HEK293 (cell line): ENCODE measurements around the gene PDE9A.

Experiments
- CTCF ChIA-PET: fragments of 350-600 bp; formaldehyde crosslinking; extraction: SDS; loops from one replicate; lab custom pipeline; 2021; ENCODE audit warnings: antibody characterized with exemption; lab: Yijun Ruan, JAX
- POLR2A ChIA-PET: fragments of 300-600 bp; formaldehyde crosslinking; extraction: SDS; loops from one replicate; lab custom pipeline; 2020; ENCODE audit warnings: antibody characterized with exemption, inconsistent platforms; lab: Yijun Ruan, JAX
- H3K27ac ChIP-seq: fragments of 200-500 bp; sonication (Bioruptor generic); 2 replicates; pipeline ENCODE4 v1.5.1; 2014; ENCODE audit warnings: low read depth, low read length, control low read depth, inconsistent platforms; ENCODE audit errors: extremely low read depth
- H3K36me3 ChIP-seq, 2 experiments: fragments of 200-500 bp in 1 of 2; sonication (Bioruptor generic) in 1 of 2; 1 replicate in 1 of 2; 2 replicates in 1 of 2; pipeline ENCODE4 v1.5.1; 2014 to 2017; ENCODE audit warnings: inconsistent platforms in 2 of 2, low read length in 2 of 2; ENCODE audit not compliant: control insufficient read depth in 2 of 2, insufficient read depth in 1 of 2
- H3K4me1 ChIP-seq: fragments of 200-500 bp; sonication (Bioruptor generic); 2 replicates; pipeline ENCODE4 v1.5.1; 2014; ENCODE audit warnings: mild to moderate bottlenecking, low read length, inconsistent platforms; ENCODE audit not compliant: control insufficient read depth, insufficient read depth
- H3K4me3 ChIP-seq: 2 replicates; pipeline ENCODE4 v1.5.1; 2011; ENCODE audit warnings: low read depth, mild to moderate bottlenecking, control low read depth, low read length, moderate library complexity
- H3K9me3 ChIP-seq: fragments of 200-500 bp; sonication (Bioruptor generic); 2 replicates; pipeline ENCODE4 v1.5.1; 2014; ENCODE audit warnings: low read depth, low read length, inconsistent platforms; ENCODE audit not compliant: control insufficient read depth, insufficient read depth
- CTCF ChIP-seq: fragments of 450-650 bp; formaldehyde crosslinking; IDR thresholded peaks from 2 replicates; pipeline ENCODE4 v1.5.1; 2016; ENCODE audit warnings: missing biosample characterization, missing genetic modification characterization
- KLF10 ChIP-seq: fragments of 450-650 bp; IDR thresholded peaks from 2 replicates; pipeline ENCODE4 v1.5.1; 2018; ENCODE audit warnings: missing biosample characterization, mild to moderate bottlenecking, missing genetic modification characterization
- SP3 ChIP-seq: fragments of 450-650 bp; formaldehyde crosslinking; IDR thresholded peaks from 2 replicates; pipeline ENCODE4 v1.5.1; 2016; ENCODE audit warnings: missing biosample characterization, missing genetic modification characterization
- ZBTB44 ChIP-seq: fragments of 450-650 bp; IDR thresholded peaks from 2 replicates; pipeline ENCODE4 v1.5.1; 2018; ENCODE audit warnings: missing biosample characterization, mild to moderate bottlenecking, missing genetic modification characterization
- ZBTB6 ChIP-seq: fragments of 450-650 bp; formaldehyde crosslinking; IDR thresholded peaks from 2 replicates; pipeline ENCODE4 v1.5.1; 2017; ENCODE audit warnings: missing biosample characterization, missing genetic modification characterization
- ZFP3 ChIP-seq: fragments of 450-650 bp; formaldehyde crosslinking; IDR thresholded peaks from 2 replicates; pipeline ENCODE4 v1.5.1; 2016; ENCODE audit warnings: low read depth, missing biosample characterization, missing genetic modification characterization
- ZNF138 ChIP-seq: fragments of 450-650 bp; formaldehyde crosslinking; IDR thresholded peaks from 2 replicates; pipeline ENCODE4 v1.5.1; 2016; ENCODE audit warnings: missing biosample characterization, missing genetic modification characterization, borderline replicate concordance
- ZNF146 ChIP-seq: fragments of 450-650 bp; formaldehyde crosslinking; IDR thresholded peaks from 2 replicates; pipeline ENCODE4 v1.5.1; 2016; ENCODE audit warnings: missing biosample characterization, missing genetic modification characterization
- ZNF16 ChIP-seq: fragments of 450-650 bp; formaldehyde crosslinking; IDR thresholded peaks from 2 replicates; pipeline ENCODE4 v1.5.1; 2016; ENCODE audit warnings: low read depth, missing biosample characterization, missing genetic modification characterization
- ZNF169 ChIP-seq: fragments of 450-650 bp; formaldehyde crosslinking; IDR thresholded peaks from 2 replicates; pipeline ENCODE4 v1.5.1; 2016; ENCODE audit warnings: missing biosample characterization, missing genetic modification characterization
- ZNF184 ChIP-seq: fragments of 450-650 bp; IDR thresholded peaks from 2 replicates; pipeline ENCODE4 v1.5.1; 2018; ENCODE audit warnings: missing biosample characterization, mild to moderate bottlenecking, missing genetic modification characterization
- ZNF2 ChIP-seq: fragments of 450-650 bp; formaldehyde crosslinking; IDR thresholded peaks from 2 replicates; pipeline ENCODE4 v1.5.1; 2016; ENCODE audit warnings: missing biosample characterization, missing genetic modification characterization
- ZNF202 ChIP-seq: fragments of 450-650 bp; formaldehyde crosslinking; IDR thresholded peaks from 2 replicates; pipeline ENCODE4 v1.5.1; 2016; ENCODE audit warnings: missing biosample characterization, missing genetic modification characterization, borderline replicate concordance
- ZNF214 ChIP-seq: fragments of 450-650 bp; formaldehyde crosslinking; IDR thresholded peaks from 2 replicates; pipeline ENCODE4 v1.5.1; 2017; ENCODE audit warnings: missing biosample characterization, mild to moderate bottlenecking, missing genetic modification characterization, borderline replicate concordance
- ZNF221 ChIP-seq: fragments of 450-650 bp; formaldehyde crosslinking; IDR thresholded peaks from 2 replicates; pipeline ENCODE4 v1.5.1; 2017; ENCODE audit warnings: missing biosample characterization, missing genetic modification characterization, borderline replicate concordance
- ZNF280C ChIP-seq: fragments of 450-650 bp; formaldehyde crosslinking; IDR thresholded peaks from 2 replicates; pipeline ENCODE4 v1.5.1; 2016; ENCODE audit warnings: missing biosample characterization, missing genetic modification characterization
- ZNF341 ChIP-seq: fragments of 450-650 bp; formaldehyde crosslinking; IDR thresholded peaks from 2 replicates; pipeline ENCODE4; 2016; ENCODE audit warnings: low read depth, missing biosample characterization, missing genetic modification characterization
- ZNF366 ChIP-seq: fragments of 450-650 bp; formaldehyde crosslinking; conservative IDR thresholded peaks from 2 replicates; pipeline ENCODE4 v1.5.1; 2016; ENCODE audit warnings: missing biosample characterization, missing genetic modification characterization
- ZNF433 ChIP-seq: fragments of 450-650 bp; formaldehyde crosslinking; IDR thresholded peaks from 2 replicates; pipeline ENCODE4 v1.5.1; 2016; ENCODE audit warnings: missing biosample characterization, missing genetic modification characterization, low read depth
- ZNF560 ChIP-seq: fragments of 450-650 bp; formaldehyde crosslinking; IDR thresholded peaks from 2 replicates; pipeline ENCODE4 v1.5.1; 2017; ENCODE audit warnings: missing biosample characterization, missing genetic modification characterization, borderline replicate concordance
- ZNF639 ChIP-seq: fragments of 450-650 bp; formaldehyde crosslinking; IDR thresholded peaks from 2 replicates; pipeline ENCODE4 v1.5.1; 2016; ENCODE audit warnings: missing biosample characterization, missing genetic modification characterization
- ZNF777 ChIP-seq: fragments of 450-650 bp; formaldehyde crosslinking; IDR thresholded peaks from 2 replicates; pipeline ENCODE4 v1.5.1; 2017; ENCODE audit warnings: missing biosample characterization, missing genetic modification characterization, borderline replicate concordance

The PDE9A gene

GRCh38 chr21:42731264-42732032 is 78.0 kb downstream of the PDE9A start:
- H3K9me3 ChIP-seq: no peaks in the 10 kb centered on the region; the same call in 1 of the 2 replicates
- H3K27ac ChIP-seq: no peak overlapping the region
- H3K4me3 ChIP-seq: no peak overlapping the region
- CTCF ChIA-PET: no interaction called here
- no peaks in the 10 kb centered on the region for H3K4me1 ChIP-seq
- POLR2A ChIA-PET: no interaction called here
- TF ChIP-seq ZNF16 (no peak), ZNF169 (tag by site-specific recombination) (no peak), ZNF146 (tag by site-specific recombination) (no peak), ZFP3 (no peak), ZBTB6 (tag by site-specific recombination) (no peak), ZNF560 (tag by site-specific recombination) (no peak), ZNF433 (no peak), SP3 (no peak), ZNF366 (no peak), ZNF138 (tag by site-specific recombination) (no peak), ZBTB44 (tag by site-specific recombination) (no peak), ZNF202 (tag by site-specific recombination) (no peak)
- H3K36me3 ChIP-seq: peaks cover 0 to 29% of the 10 kb centered on the region in 2 experiments; a peak in 1 of 3 replicates

GRCh38 chr21:42732033-42732410 is 78.6 kb downstream of the PDE9A start:
- POLR2A ChIA-PET: no interaction called here
- H3K4me3 ChIP-seq: no peak overlapping the region
- no peak overlapping the region for H3K27ac ChIP-seq
- CTCF ChIA-PET: no interaction called here
- H3K4me1 ChIP-seq: no peaks in the 10 kb centered on the region
- H3K9me3 ChIP-seq: no peaks in the 10 kb centered on the region; the same call in 1 of the 2 replicates
- peaks cover 0 to 35% of the 10 kb centered on the region in 2 experiments; a peak in 1 of 3 replicates for H3K36me3 ChIP-seq
- TF ChIP-seq ZNF777 (tag by site-specific recombination) (no peak), ZNF184 (tag by site-specific recombination) (no peak), KLF10 (tag by site-specific recombination) (no peak), ZNF214 (tag by site-specific recombination) (no peak), ZBTB44 (tag by site-specific recombination) (no peak), ZNF280C (tag by site-specific recombination) (no peak), ZNF2 (no peak), CTCF (no peak), ZNF221 (no peak), ZNF639 (tag by site-specific recombination) (no peak), ZNF341 (tag by site-specific recombination) (no peak)
- TF ChIP-seq, all 188 proteins: peak for 0
